ENCODE results near the gene DAAM2. TPM values are rescaled to one million over a fixed set of nuclear protein-coding genes. Genes with fewer than 3 reads are reported as not detected.

DAAM2 gene
- total and polyA plus RNA-seq, 2 donors from 2014 or later, result 6.9 to 19.8 TPM

- Histone ChIP-seq H3K4me1 (ENCODE audit: control insufficient read depth in 2 of 3, insufficient read depth in 2 of 3, low read depth in 1 of 3, low read length in 3 of 3) (peaks cover 0 to 5% (median 5%) of the 10 kb centered on the region in 3 donors), H3K27me3 (ENCODE audit: control insufficient read depth, insufficient read depth, low read length) (no peaks in the 10 kb centered on the region), H3K9me3 (ENCODE audit: control insufficient read depth in 2 of 3, insufficient read depth in 1 of 3, low read length in 3 of 3) (no peaks in the 10 kb centered on the region), H3K9ac (ENCODE audit: low read length in 3 of 3) (no peak overlapping the region), H3K4me3 (ENCODE audit: low read length in 3 of 3) (no peak overlapping the region), H3K36me3 (ENCODE audit: control insufficient read depth in 2 of 3, insufficient read depth in 3 of 3, low read length in 3 of 3) (peaks cover 0 to 55% (median 24%) of the 10 kb centered on the region in 3 donors), H3K27ac (ENCODE audit: low read depth in 2 of 2, low read length in 2 of 2) (no peak overlapping the region)
- TF ChIP-seq, protein P1, sequence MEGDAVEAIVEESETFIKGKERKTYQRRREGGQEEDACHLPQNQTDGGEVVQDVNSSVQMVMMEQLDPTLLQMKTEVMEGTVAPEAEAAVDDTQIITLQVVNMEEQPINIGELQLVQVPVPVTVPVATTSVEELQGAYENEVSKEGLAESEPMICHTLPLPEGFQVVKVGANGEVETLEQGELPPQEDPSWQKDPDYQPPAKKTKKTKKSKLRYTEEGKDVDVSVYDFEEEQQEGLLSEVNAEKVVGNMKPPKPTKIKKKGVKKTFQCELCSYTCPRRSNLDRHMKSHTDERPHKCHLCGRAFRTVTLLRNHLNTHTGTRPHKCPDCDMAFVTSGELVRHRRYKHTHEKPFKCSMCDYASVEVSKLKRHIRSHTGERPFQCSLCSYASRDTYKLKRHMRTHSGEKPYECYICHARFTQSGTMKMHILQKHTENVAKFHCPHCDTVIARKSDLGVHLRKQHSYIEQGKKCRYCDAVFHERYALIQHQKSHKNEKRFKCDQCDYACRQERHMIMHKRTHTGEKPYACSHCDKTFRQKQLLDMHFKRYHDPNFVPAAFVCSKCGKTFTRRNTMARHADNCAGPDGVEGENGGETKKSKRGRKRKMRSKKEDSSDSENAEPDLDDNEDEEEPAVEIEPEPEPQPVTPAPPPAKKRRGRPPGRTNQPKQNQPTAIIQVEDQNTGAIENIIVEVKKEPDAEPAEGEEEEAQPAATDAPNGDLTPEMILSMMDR (IDR thresholded peaks at IDR 0.05; ENCODE audit: borderline replicate concordance, extremely low read depth, insufficient read depth), result no peak
- intact Hi-C loops (cut with DNase I), result no loop called here
- DNase-seq (no peak), FAIRE-seq (no peak)
Measured at GRCh38 chr6:39910744-39911143, 118.6 kb downstream of the DAAM2 start.

GRCh38 chr6:39911513-39912125 is 119.4 kb downstream of the DAAM2 start:
- TF ChIP-seq, protein P1 (IDR thresholded peaks at IDR 0.05; ENCODE audit: borderline replicate concordance, extremely low read depth, insufficient read depth), result no peak
- peaks cover 0 to 55% (median 24%) of the 10 kb centered on the region in 3 donors for H3K36me3 ChIP-seq (ENCODE audit: control insufficient read depth in 2 of 3, insufficient read depth in 3 of 3, low read length in 3 of 3)
- intact Hi-C loops (cut with DNase I), result no loop called here
- H3K9me3 ChIP-seq (ENCODE audit: control insufficient read depth in 2 of 3, insufficient read depth in 1 of 3, low read length in 3 of 3), result no peaks in the 10 kb centered on the region
- peaks cover 0 to 5% (median 5%) of the 10 kb centered on the region in 3 donors for H3K4me1 ChIP-seq (ENCODE audit: control insufficient read depth in 2 of 3, insufficient read depth in 2 of 3, low read depth in 1 of 3, low read length in 3 of 3)
- H3K27ac ChIP-seq (ENCODE audit: low read depth in 2 of 2, low read length in 2 of 2), result no peak overlapping the region
- no peak for FAIRE-seq
- no peak overlapping the region for H3K9ac ChIP-seq (ENCODE audit: low read length in 3 of 3)
- DNase-seq, result no peak
- H3K27me3 ChIP-seq (ENCODE audit: control insufficient read depth, insufficient read depth, low read length), result no peaks in the 10 kb centered on the region
- H3K4me3 ChIP-seq (ENCODE audit: low read length in 3 of 3), result no peak overlapping the region

GRCh38 chr6:39912446-39912845 is 120.3 kb downstream of the DAAM2 start:
- intact Hi-C loops (cut with DNase I), result no loop called here
- peaks cover 0 to 5% (median 5%) of the 10 kb centered on the region in 3 donors for H3K4me1 ChIP-seq (ENCODE audit: control insufficient read depth in 2 of 3, insufficient read depth in 2 of 3, low read depth in 1 of 3, low read length in 3 of 3)
- TF ChIP-seq, protein P1 (IDR thresholded peaks at IDR 0.05; ENCODE audit: borderline replicate concordance, extremely low read depth, insufficient read depth), result no peak
- DNase-seq (no peak), FAIRE-seq (no peak)
- no peaks in the 10 kb centered on the region for H3K9me3 ChIP-seq (ENCODE audit: control insufficient read depth in 2 of 3, insufficient read depth in 1 of 3, low read length in 3 of 3)
- H3K4me3 ChIP-seq (ENCODE audit: low read length in 3 of 3), result no peak overlapping the region
- no peak overlapping the region for H3K9ac ChIP-seq (ENCODE audit: low read length in 3 of 3)
- no peak overlapping the region for H3K27ac ChIP-seq (ENCODE audit: low read depth in 2 of 2, low read length in 2 of 2)
- H3K27me3 ChIP-seq (ENCODE audit: control insufficient read depth, insufficient read depth, low read length), result no peaks in the 10 kb centered on the region
- peaks cover 0 to 55% (median 24%) of the 10 kb centered on the region in 3 donors for H3K36me3 ChIP-seq (ENCODE audit: control insufficient read depth in 2 of 3, insufficient read depth in 3 of 3, low read length in 3 of 3)

All from kidney (tissue), 14 donors.